Measurements from ENCODE around the gene FGF12.
"Not testable (repeated sequence)": the region's sequence is repeated elsewhere in the genome, so short reads cannot be mapped to it uniquely, and the experiment has no call there.

FGF12 gene

GRCh38 chr3:192745150-192745549, 17.8 kb upstream of the FGF12 start:
- Histone ChIP-seq H3K79me2 (ENCODE audit: low read length) (no peaks in the 10 kb centered on the region), H3K36me3 (replicated peaks; ENCODE audit: low read depth, low read length) (no peaks in the 10 kb centered on the region), H3K4me2 (ENCODE audit: low read length) (no peak overlapping the region), H4K20me1 (ENCODE audit: insufficient read depth, low read length) (no peaks in the 10 kb centered on the region), H2AFZ (ENCODE audit: low read depth, low read length) (no peak overlapping the region), H3K27me3 (ENCODE audit: low read depth, low read length) (no peaks in the 10 kb centered on the region), H3K9me3 (ENCODE audit: insufficient read depth, low read length) (no peaks in the 10 kb centered on the region), H3K27ac (ENCODE audit: low read length) (no peak overlapping the region), H3K4me3 (ENCODE audit: low read length) (no peak overlapping the region), H3K9ac (ENCODE audit: low read length) (no peak overlapping the region), H3K4me1 (ENCODE audit: low read length) (no peaks in the 10 kb centered on the region)
- TF ChIP-seq EZH2phosphoT487 (IDR thresholded peaks at IDR 0.05; ENCODE audit: low read depth), result no peak
- TF ChIP-seq, protein P1, sequence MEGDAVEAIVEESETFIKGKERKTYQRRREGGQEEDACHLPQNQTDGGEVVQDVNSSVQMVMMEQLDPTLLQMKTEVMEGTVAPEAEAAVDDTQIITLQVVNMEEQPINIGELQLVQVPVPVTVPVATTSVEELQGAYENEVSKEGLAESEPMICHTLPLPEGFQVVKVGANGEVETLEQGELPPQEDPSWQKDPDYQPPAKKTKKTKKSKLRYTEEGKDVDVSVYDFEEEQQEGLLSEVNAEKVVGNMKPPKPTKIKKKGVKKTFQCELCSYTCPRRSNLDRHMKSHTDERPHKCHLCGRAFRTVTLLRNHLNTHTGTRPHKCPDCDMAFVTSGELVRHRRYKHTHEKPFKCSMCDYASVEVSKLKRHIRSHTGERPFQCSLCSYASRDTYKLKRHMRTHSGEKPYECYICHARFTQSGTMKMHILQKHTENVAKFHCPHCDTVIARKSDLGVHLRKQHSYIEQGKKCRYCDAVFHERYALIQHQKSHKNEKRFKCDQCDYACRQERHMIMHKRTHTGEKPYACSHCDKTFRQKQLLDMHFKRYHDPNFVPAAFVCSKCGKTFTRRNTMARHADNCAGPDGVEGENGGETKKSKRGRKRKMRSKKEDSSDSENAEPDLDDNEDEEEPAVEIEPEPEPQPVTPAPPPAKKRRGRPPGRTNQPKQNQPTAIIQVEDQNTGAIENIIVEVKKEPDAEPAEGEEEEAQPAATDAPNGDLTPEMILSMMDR (IDR thresholded peaks at IDR 0.05; ENCODE audit: low read depth, low read length), result no peak

GRCh38 chr3:192744604-192745003, 17.3 kb upstream of the FGF12 start:
- H4K20me1 ChIP-seq (ENCODE audit: insufficient read depth, low read length); H3K4me3 ChIP-seq (ENCODE audit: low read length); H2AFZ ChIP-seq (ENCODE audit: low read depth, low read length); H3K27me3 ChIP-seq (ENCODE audit: low read depth, low read length); H3K9ac ChIP-seq (ENCODE audit: low read length); H3K9me3 ChIP-seq (ENCODE audit: insufficient read depth, low read length); H3K79me2 ChIP-seq (ENCODE audit: low read length); H3K36me3 ChIP-seq (replicated peaks; ENCODE audit: low read depth, low read length); H3K27ac ChIP-seq (ENCODE audit: low read length); H3K4me1 ChIP-seq (ENCODE audit: low read length); H3K4me2 ChIP-seq (ENCODE audit: low read length): not testable (repeated sequence)

DNA sequence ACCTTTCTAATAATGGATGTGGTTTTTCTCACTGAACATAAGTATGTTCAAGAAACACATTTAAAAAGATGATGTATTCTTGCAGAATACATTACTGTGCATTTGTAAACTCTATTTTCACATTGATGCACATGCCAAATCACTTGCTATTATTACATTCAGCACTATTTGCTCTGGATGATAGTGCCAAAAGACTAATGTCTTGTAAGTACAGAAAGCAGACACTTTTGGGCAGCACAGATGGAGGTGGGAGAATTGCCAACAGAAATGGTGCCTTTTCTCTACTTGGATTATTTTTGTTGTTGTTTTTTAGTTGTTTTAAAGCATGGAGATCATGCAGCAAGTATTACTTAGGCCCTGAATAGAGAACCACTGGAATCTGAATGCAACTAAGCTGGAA, 10.2 kb upstream of the FGF12 start:
- Histone ChIP-seq H3K27ac (ENCODE audit: low read length) (no peak overlapping the region), H3K4me3 (ENCODE audit: low read length) (no peak overlapping the region), H3K9ac (ENCODE audit: low read length) (no peak overlapping the region), H3K4me1 (ENCODE audit: low read length) (no peaks in the 10 kb centered on the region), H3K79me2 (ENCODE audit: low read length) (no peaks in the 10 kb centered on the region), H4K20me1 (ENCODE audit: insufficient read depth, low read length) (no peaks in the 10 kb centered on the region), H2AFZ (ENCODE audit: low read depth, low read length) (no peak overlapping the region), H3K4me2 (ENCODE audit: low read length) (no peak overlapping the region), H3K36me3 (replicated peaks; ENCODE audit: low read depth, low read length) (no peaks in the 10 kb centered on the region), H3K9me3 (ENCODE audit: insufficient read depth, low read length) (no peaks in the 10 kb centered on the region), H3K27me3 (ENCODE audit: low read depth, low read length) (no peaks in the 10 kb centered on the region)
- TF ChIP-seq, protein P1 (IDR thresholded peaks at IDR 0.05; ENCODE audit: low read depth, low read length), result no peak
- no peak for TF ChIP-seq EZH2phosphoT487 (IDR thresholded peaks at IDR 0.05; ENCODE audit: low read depth)

DNA sequence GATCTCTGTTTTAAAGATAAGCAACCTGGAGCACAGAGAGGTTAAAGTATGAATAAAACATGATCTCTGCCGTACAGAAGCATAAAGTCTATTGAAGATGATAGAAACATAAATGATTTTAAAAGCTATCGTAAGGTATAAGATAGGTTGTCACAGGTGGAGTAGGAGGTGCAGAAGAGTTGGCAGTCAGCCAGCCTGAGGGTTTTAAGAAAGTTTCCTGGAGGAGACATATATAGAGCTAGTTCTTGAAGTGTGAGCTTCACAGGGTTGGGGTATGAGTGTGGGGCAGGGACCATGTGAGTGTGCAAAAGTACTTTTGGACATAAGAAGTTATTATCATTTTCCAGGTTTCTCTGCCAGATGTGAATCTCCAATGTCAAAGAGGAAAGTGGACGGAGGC, 3.9 kb upstream of the FGF12 start:
- H2AFZ ChIP-seq (ENCODE audit: low read depth, low read length), result no peak overlapping the region
- H3K9me3 ChIP-seq (ENCODE audit: insufficient read depth, low read length), result no peaks in the 10 kb centered on the region
- no peak overlapping the region for H3K9ac ChIP-seq (ENCODE audit: low read length)
- H3K4me1 ChIP-seq (ENCODE audit: low read length), result no peaks in the 10 kb centered on the region
- H3K27ac ChIP-seq (ENCODE audit: low read length), result no peak overlapping the region
- no peak overlapping the region for H3K4me3 ChIP-seq (ENCODE audit: low read length)
- no peak for TF ChIP-seq EZH2phosphoT487 (IDR thresholded peaks at IDR 0.05; ENCODE audit: low read depth)
- TF ChIP-seq, protein P1 (IDR thresholded peaks at IDR 0.05; ENCODE audit: low read depth, low read length), result no peak
- no peaks in the 10 kb centered on the region for H3K79me2 ChIP-seq (ENCODE audit: low read length)
- H3K36me3 ChIP-seq (replicated peaks; ENCODE audit: low read depth, low read length), result no peaks in the 10 kb centered on the region
- H4K20me1 ChIP-seq (ENCODE audit: insufficient read depth, low read length), result no peaks in the 10 kb centered on the region
- H3K27me3 ChIP-seq (ENCODE audit: low read depth, low read length), result peaks cover under 1% of the 10 kb centered on the region; the same call in 1 of the 2 replicates
- no peak overlapping the region for H3K4me2 ChIP-seq (ENCODE audit: low read length)

- Histone ChIP-seq H3K4me1 (ENCODE audit: low read length) (no peaks in the 10 kb centered on the region), H3K27me3 (ENCODE audit: low read depth, low read length) (peaks cover 3% of the 10 kb centered on the region; the same call in 1 of the 2 replicates), H3K36me3 (replicated peaks; ENCODE audit: low read depth, low read length) (no peaks in the 10 kb centered on the region), H2AFZ (ENCODE audit: low read depth, low read length) (no peak overlapping the region), H3K27ac (ENCODE audit: low read length) (no peak overlapping the region), H4K20me1 (ENCODE audit: insufficient read depth, low read length) (no peaks in the 10 kb centered on the region), H3K4me2 (ENCODE audit: low read length) (no peak overlapping the region), H3K79me2 (ENCODE audit: low read length) (no peaks in the 10 kb centered on the region), H3K4me3 (ENCODE audit: low read length) (no peak overlapping the region), H3K9ac (ENCODE audit: low read length) (no peak overlapping the region), H3K9me3 (ENCODE audit: insufficient read depth, low read length) (no peaks in the 10 kb centered on the region)
- TF ChIP-seq EZH2phosphoT487 (IDR thresholded peaks at IDR 0.05; ENCODE audit: low read depth), result no peak
- TF ChIP-seq, protein P1 (IDR thresholded peaks at IDR 0.05; ENCODE audit: low read depth, low read length), result no peak
Measured at GRCh38 chr3:192726385-192726784, 956 bp downstream of the FGF12 start.

Data from OCI-LY3 (cell line).